Stimulated activated naive CD8-positive, alpha-beta T cell treated with anti-CD3 and anti-CD28 coated beads, Interleukin-15, Interleukin-2, amounts not matched to agents 100 ng/mL and 50 ng/mL, for 24 hours (primary cell): Measurements from ENCODE around the gene ATG2B.
A peak's percentile ranks its signal among the peaks of the same experiment; 100 is the strongest.

Source experiments
- H3K27ac Mint-ChIP-seq: one replicate; pipeline ENCODE4 v1.8.0; 2021; ENCODE audit warnings: mild to moderate bottlenecking, mixed read lengths
- H3K27me3 Mint-ChIP-seq: one replicate; pipeline ENCODE4 v1.8.0; 2021; ENCODE audit warnings: mixed read lengths
- H3K36me3 Mint-ChIP-seq: one replicate; pipeline ENCODE4 v1.8.0; 2021; ENCODE audit warnings: low read depth, mixed read lengths
- H3K4me1 Mint-ChIP-seq: one replicate; pipeline ENCODE4 v1.8.0; 2021; ENCODE audit warnings: low read depth, mixed read lengths
- H3K4me3 Mint-ChIP-seq: one replicate; pipeline ENCODE4 v1.8.0; 2021; ENCODE audit warnings: mild to moderate bottlenecking, mixed read lengths
- H3K9me3 Mint-ChIP-seq: one replicate; pipeline ENCODE4 v1.8.0; 2021; ENCODE audit warnings: mixed read lengths

ATG2B gene

GRCh38 chr14:96307434-96307833 is 55.7 kb downstream of the ATG2B start:
- Mint-ChIP-seq H3K27me3 (no peaks in the 10 kb centered on the region), H3K4me1 (no peaks in the 10 kb centered on the region), H3K27ac (no peak overlapping the region), H3K4me3 (no peak overlapping the region), H3K36me3 (peaks cover 50% of the 10 kb centered on the region), H3K9me3 (no peaks in the 10 kb centered on the region)

- H3K4me1 Mint-ChIP-seq = no peaks in the 10 kb centered on the region
- H3K36me3 Mint-ChIP-seq = peaks cover 50% of the 10 kb centered on the region
- H3K27ac Mint-ChIP-seq = no peak overlapping the region
- no peak overlapping the region for H3K4me3 Mint-ChIP-seq
- H3K9me3 Mint-ChIP-seq = no peaks in the 10 kb centered on the region
- H3K27me3 Mint-ChIP-seq = no peaks in the 10 kb centered on the region
Observed at GRCh38 chr14:96304956-96305355, 58.2 kb downstream of the ATG2B start.

GRCh38 chr14:96303981-96304380 is 59.2 kb downstream of the ATG2B start:
- Mint-ChIP-seq H3K4me1 (no peaks in the 10 kb centered on the region), H3K4me3 (no peak overlapping the region), H3K27ac (no peak overlapping the region), H3K27me3 (no peaks in the 10 kb centered on the region), H3K36me3 (peaks cover 47% of the 10 kb centered on the region), H3K9me3 (no peaks in the 10 kb centered on the region)

- H3K9me3 Mint-ChIP-seq = no peaks in the 10 kb centered on the region
- H3K36me3 Mint-ChIP-seq = peaks cover 33% of the 10 kb centered on the region
- H3K4me3 Mint-ChIP-seq = no peak overlapping the region
- H3K4me1 Mint-ChIP-seq = no peaks in the 10 kb centered on the region
- no peaks in the 10 kb centered on the region for H3K27me3 Mint-ChIP-seq
- no peak overlapping the region for H3K27ac Mint-ChIP-seq
Observed at GRCh38 chr14:96299441-96299840, 63.7 kb downstream of the ATG2B start.

GRCh38 chr14:96297997-96298515 is 65.1 kb downstream of the ATG2B start:
- no peak overlapping the region for H3K27ac Mint-ChIP-seq
- no peaks in the 10 kb centered on the region for H3K9me3 Mint-ChIP-seq
- no peaks in the 10 kb centered on the region for H3K4me1 Mint-ChIP-seq
- peaks cover 38% of the 10 kb centered on the region for H3K36me3 Mint-ChIP-seq
- no peaks in the 10 kb centered on the region for H3K27me3 Mint-ChIP-seq
- H3K4me3 Mint-ChIP-seq = no peak overlapping the region

GRCh38 chr14:96297000-96297399 is 66.1 kb downstream of the ATG2B start:
- Mint-ChIP-seq H3K36me3 (peaks cover 35% of the 10 kb centered on the region), H3K9me3 (no peaks in the 10 kb centered on the region), H3K27me3 (no peaks in the 10 kb centered on the region), H3K4me1 (no peaks in the 10 kb centered on the region), H3K4me3 (no peak overlapping the region), H3K27ac (no peak overlapping the region)

- Mint-ChIP-seq H3K36me3 (peaks cover 39% of the 10 kb centered on the region), H3K27me3 (no peaks in the 10 kb centered on the region), H3K27ac (peak overlapping the region; percentile 2), H3K4me1 (no peaks in the 10 kb centered on the region), H3K4me3 (no peak overlapping the region), H3K9me3 (no peaks in the 10 kb centered on the region)
Observed at GRCh38 chr14:96294246-96294645, 68.9 kb downstream of the ATG2B start.

- H3K27ac Mint-ChIP-seq = no peak overlapping the region
- H3K4me1 Mint-ChIP-seq = no peaks in the 10 kb centered on the region
- H3K9me3 Mint-ChIP-seq = no peaks in the 10 kb centered on the region
- peaks cover 42% of the 10 kb centered on the region for H3K36me3 Mint-ChIP-seq
- no peaks in the 10 kb centered on the region for H3K27me3 Mint-ChIP-seq
- no peak overlapping the region for H3K4me3 Mint-ChIP-seq
Observed at GRCh38 chr14:96287856-96288255, 75.3 kb downstream of the ATG2B start.

GRCh38 chr14:96286251-96286650 is 76.9 kb downstream of the ATG2B start:
- no peaks in the 10 kb centered on the region for H3K27me3 Mint-ChIP-seq
- H3K9me3 Mint-ChIP-seq = no peaks in the 10 kb centered on the region
- H3K4me1 Mint-ChIP-seq = no peaks in the 10 kb centered on the region
- H3K36me3 Mint-ChIP-seq = peaks cover 35% of the 10 kb centered on the region
- H3K27ac Mint-ChIP-seq = no peak overlapping the region
- H3K4me3 Mint-ChIP-seq = no peak overlapping the region

GRCh38 chr14:96285667-96286066 is 77.5 kb downstream of the ATG2B start:
- H3K27ac Mint-ChIP-seq = no peak overlapping the region

GRCh38 chr14:96284430-96284829 is 78.7 kb downstream of the ATG2B start:
- no peaks in the 10 kb centered on the region for H3K9me3 Mint-ChIP-seq
- no peak overlapping the region for H3K4me3 Mint-ChIP-seq
- no peaks in the 10 kb centered on the region for H3K4me1 Mint-ChIP-seq
- peaks cover 26% of the 10 kb centered on the region for H3K36me3 Mint-ChIP-seq
- no peak overlapping the region for H3K27ac Mint-ChIP-seq
- no peaks in the 10 kb centered on the region for H3K27me3 Mint-ChIP-seq

More at GRCh38 chr14:96285667-96286066, 77.5 kb downstream of the ATG2B start:
- Mint-ChIP-seq H3K27me3 (no peaks in the 10 kb centered on the region), H3K4me1 (no peaks in the 10 kb centered on the region), H3K4me3 (no peak overlapping the region), H3K36me3 (peaks cover 34% of the 10 kb centered on the region), H3K9me3 (no peaks in the 10 kb centered on the region)

GRCh38 chr14:96284008-96284407 is 79.1 kb downstream of the ATG2B start:
- H3K27ac Mint-ChIP-seq = no peak overlapping the region
- H3K9me3 Mint-ChIP-seq = no peaks in the 10 kb centered on the region
- no peaks in the 10 kb centered on the region for H3K4me1 Mint-ChIP-seq
- H3K4me3 Mint-ChIP-seq = no peak overlapping the region
- peaks cover 28% of the 10 kb centered on the region for H3K36me3 Mint-ChIP-seq
- no peaks in the 10 kb centered on the region for H3K27me3 Mint-ChIP-seq

- H3K4me3 Mint-ChIP-seq = no peak overlapping the region
- H3K27ac Mint-ChIP-seq = no peak overlapping the region
- H3K27me3 Mint-ChIP-seq = no peaks in the 10 kb centered on the region
- H3K4me1 Mint-ChIP-seq = no peaks in the 10 kb centered on the region
- peaks cover 5% of the 10 kb centered on the region for H3K9me3 Mint-ChIP-seq
- peaks cover 24% of the 10 kb centered on the region for H3K36me3 Mint-ChIP-seq
Observed at GRCh38 chr14:96281486-96281885, 81.7 kb downstream of the ATG2B start.

- Mint-ChIP-seq H3K27ac (no peak overlapping the region), H3K4me1 (no peaks in the 10 kb centered on the region), H3K9me3 (peaks cover 5% of the 10 kb centered on the region), H3K36me3 (peaks cover 17% of the 10 kb centered on the region), H3K4me3 (no peak overlapping the region), H3K27me3 (no peaks in the 10 kb centered on the region)
Observed at GRCh38 chr14:96280104-96280503, 83.0 kb downstream of the ATG2B start.

GRCh38 chr14:96279564-96279963 is 83.6 kb downstream of the ATG2B start:
- Mint-ChIP-seq H3K27me3 (no peaks in the 10 kb centered on the region), H3K4me1 (no peaks in the 10 kb centered on the region), H3K4me3 (no peak overlapping the region), H3K9me3 (peaks cover 5% of the 10 kb centered on the region), H3K36me3 (peaks cover 13% of the 10 kb centered on the region), H3K27ac (no peak overlapping the region)

- H3K9me3 Mint-ChIP-seq = peaks cover 5% of the 10 kb centered on the region
- no peaks in the 10 kb centered on the region for H3K4me1 Mint-ChIP-seq
- H3K27ac Mint-ChIP-seq = no peak overlapping the region
- H3K4me3 Mint-ChIP-seq = no peak overlapping the region
- no peaks in the 10 kb centered on the region for H3K27me3 Mint-ChIP-seq
- peaks cover 8% of the 10 kb centered on the region for H3K36me3 Mint-ChIP-seq
Observed at GRCh38 chr14:96277890-96278289, 85.3 kb downstream of the ATG2B start.
